Mononuclear cell (primary cell): ENCODE measurements around the gene TMC1. TPM values are rescaled to one million over a fixed set of nuclear protein-coding genes. Genes with fewer than 3 reads are reported as not detected.

Experiments used
- H3K27me3 ChIP-seq: 2 replicates; pipeline ENCODE4 v1.6.0; 2011; ENCODE audit warnings: low read length, control low read depth; ENCODE audit not compliant: insufficient read depth
- H3K4me1 ChIP-seq: 2 replicates; pipeline ENCODE4 v1.5.1; 2011; ENCODE audit warnings: mild to moderate bottlenecking, low read length, control low read depth; ENCODE audit not compliant: insufficient read depth
- H3K4me3 ChIP-seq: 2 replicates; pipeline ENCODE4 v1.5.1; 2011; ENCODE audit warnings: mild to moderate bottlenecking, low read length, moderate library complexity
- H3K9me3 ChIP-seq: 2 replicates; pipeline ENCODE4 v1.5.1; 2011; ENCODE audit warnings: low read depth, mild to moderate bottlenecking, control low read depth, low read length
- total RNA-seq: library from RNA; depleted of rRNA; stranded (reverse); fragments of >200 nt; gene quantifications from one replicate; pipeline ENCODE4 v1.2.3, GENCODE V29; 2012

The TMC1 gene
- total RNA-seq, 1 donor: 0.52 TPM

DNA sequence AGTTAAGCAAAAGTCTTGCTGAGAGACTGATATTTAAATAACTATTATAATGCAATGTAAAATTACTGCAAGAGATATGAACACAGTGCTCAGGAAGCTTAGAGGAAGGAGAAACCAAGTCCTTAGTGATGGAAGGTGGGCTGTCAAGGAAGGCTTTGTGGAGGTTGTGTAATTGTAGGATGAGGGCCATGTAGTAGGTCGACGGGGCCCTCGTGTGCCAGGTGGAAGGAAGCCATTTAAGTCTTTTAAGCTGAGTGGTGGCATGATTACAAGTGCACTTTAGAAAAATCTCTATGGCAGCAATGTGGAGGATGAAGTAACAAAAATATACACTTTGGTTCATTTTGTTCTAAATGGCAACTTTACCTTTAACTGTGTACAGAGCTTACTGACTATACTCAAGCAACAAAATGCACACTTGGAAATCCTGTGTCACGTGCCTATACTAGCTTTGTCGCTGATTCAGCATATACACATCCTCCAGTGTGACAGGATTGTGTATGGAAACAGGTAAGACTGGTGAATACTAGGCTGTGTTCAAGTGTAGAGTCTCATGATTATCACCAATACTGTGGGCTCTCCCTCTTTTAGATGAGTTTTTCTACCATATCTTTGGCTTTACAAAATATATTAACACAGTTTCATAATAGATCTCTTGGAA is 78.6 kb downstream of the TMC1 start:
- Histone ChIP-seq H3K4me3 (no peak overlapping the region), H3K27me3 (no peaks in the 10 kb centered on the region)

DNA sequence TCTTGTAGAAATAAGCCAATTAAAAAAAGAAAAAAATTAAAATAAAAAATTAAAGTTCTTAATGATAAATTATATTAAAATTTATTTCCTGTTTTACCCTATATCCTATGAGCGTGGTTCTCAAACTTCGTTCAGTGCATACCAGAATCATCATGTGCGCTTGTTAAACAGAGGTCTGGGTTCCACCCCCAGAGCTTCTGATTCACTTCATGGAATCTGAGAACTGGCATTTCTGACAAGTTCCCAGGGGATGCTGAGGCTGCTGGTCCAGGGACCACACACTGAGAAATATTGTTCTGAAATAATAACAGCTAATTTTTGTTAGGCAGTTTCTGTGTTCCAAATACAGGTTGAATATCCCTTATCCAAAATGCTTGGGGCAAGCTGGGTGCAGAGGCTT is 79.3 kb downstream of the TMC1 start:
- no peaks in the 10 kb centered on the region for H3K27me3 ChIP-seq
- H3K4me1 ChIP-seq: no peaks in the 10 kb centered on the region
- H3K9me3 ChIP-seq: no peaks in the 10 kb centered on the region
- no peak overlapping the region for H3K4me3 ChIP-seq

More for the DNA sequence above, 78.6 kb downstream of the TMC1 start:
- Histone ChIP-seq H3K9me3 (no peaks in the 10 kb centered on the region), H3K4me1 (peaks cover 3% of the 10 kb centered on the region)

DNA sequence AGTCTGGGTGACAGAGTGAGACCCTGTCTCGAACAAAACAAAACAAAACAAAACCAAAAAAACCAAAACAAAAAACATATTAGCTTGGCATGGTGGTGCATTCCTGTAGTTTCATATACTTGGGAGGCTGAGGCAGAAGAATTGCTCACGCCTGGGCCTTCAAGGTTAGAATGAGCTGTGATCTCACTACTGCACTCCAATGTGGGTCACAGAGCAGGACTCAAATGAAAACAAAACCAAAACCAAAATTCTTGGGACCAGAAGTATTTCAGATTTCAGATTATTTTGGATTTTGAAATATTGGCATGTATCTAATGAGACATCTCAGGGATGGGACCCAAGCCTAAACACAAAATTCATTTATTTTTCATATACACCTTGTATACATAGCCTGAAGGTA is 80.2 kb downstream of the TMC1 start:
- Histone ChIP-seq H3K9me3 (no peaks in the 10 kb centered on the region), H3K4me1 (no peaks in the 10 kb centered on the region), H3K27me3 (no peaks in the 10 kb centered on the region), H3K4me3 (no peak overlapping the region)

DNA sequence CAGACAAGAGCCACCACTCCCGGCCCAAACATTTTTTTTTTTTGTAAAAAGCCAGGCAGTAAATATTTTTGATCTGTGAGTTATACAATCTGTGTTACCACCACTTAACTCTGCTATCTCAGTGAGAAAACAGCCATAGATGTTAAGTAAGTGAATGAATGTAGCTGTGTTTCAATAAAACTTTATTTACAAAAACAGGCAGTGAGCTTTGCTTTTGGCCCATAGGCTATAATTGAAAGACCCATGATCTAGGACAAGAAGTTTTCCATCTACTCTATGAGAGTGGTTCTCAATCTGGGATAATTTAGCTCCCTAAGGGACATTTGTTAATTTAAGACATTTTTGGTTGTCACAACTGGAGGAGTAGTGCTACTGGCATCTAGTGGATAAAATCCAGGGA is 91.0 kb downstream of the TMC1 start:
- no peak overlapping the region for H3K4me3 ChIP-seq
- no peaks in the 10 kb centered on the region for H3K4me1 ChIP-seq
- H3K27me3 ChIP-seq: no peaks in the 10 kb centered on the region
- H3K9me3 ChIP-seq: no peaks in the 10 kb centered on the region

DNA sequence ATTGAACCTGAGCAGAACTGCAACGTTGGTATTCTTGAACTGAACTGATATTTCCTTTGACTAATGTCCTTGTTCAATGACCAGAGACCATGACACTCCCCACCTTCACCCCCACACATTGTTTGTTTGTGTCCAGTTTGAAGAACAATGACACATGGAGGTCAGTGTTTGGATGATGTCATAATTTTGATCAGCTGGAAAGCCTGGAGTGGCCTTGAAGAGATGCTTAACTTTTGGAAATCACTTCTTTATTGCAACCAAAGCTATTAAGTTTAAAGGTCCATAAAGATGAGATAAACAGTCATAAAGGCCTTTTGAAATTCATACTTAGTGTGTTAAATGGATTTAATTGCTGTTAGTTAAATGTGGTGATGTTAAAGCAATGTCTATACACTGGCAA is 92.7 kb downstream of the TMC1 start:
- no peaks in the 10 kb centered on the region for H3K4me1 ChIP-seq
- H3K4me3 ChIP-seq: no peak overlapping the region
- H3K27me3 ChIP-seq: no peaks in the 10 kb centered on the region
- no peaks in the 10 kb centered on the region for H3K9me3 ChIP-seq

DNA sequence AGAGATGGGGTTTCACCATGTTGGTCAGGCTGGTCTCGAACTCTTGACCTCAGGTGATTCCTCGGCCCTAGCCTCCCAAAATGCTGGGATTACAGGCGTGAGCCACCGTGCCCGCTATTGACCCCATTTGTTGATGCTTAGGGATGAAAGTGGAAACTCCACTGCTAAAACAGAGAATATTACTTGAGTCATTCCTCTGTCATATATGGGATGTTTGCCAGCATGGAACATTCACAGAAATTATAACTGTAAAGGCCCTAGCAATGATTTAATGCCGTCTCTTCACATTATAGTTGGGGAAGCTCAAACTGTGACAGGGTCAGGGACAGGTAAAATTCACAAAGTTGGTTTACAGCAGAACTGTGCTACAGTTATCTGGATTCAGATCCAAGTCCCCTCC is 94.5 kb downstream of the TMC1 start:
- Histone ChIP-seq H3K4me3 (no peak overlapping the region), H3K27me3 (no peaks in the 10 kb centered on the region), H3K4me1 (no peaks in the 10 kb centered on the region), H3K9me3 (no peaks in the 10 kb centered on the region)

DNA sequence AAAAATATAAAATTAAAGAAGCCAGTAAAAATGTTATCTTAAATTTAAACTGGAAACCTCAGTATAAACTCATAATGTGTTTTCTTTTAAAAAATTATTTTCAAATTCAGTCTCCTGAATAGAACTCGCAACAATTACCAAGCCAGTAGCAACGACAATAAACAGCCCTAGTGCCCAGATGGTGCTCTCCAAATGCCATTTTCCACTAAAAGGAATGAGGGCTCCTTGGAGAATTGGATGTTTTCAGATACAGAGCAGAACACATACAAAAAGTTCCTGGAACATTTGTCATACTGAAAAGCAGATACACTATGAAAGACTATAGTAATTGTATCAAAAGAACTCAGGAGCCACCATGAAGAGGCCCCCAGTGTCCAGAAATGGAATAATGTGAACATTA is 97.4 kb downstream of the TMC1 start:
- Histone ChIP-seq H3K9me3 (no peaks in the 10 kb centered on the region), H3K4me1 (no peaks in the 10 kb centered on the region), H3K4me3 (no peak overlapping the region), H3K27me3 (no peaks in the 10 kb centered on the region)

DNA sequence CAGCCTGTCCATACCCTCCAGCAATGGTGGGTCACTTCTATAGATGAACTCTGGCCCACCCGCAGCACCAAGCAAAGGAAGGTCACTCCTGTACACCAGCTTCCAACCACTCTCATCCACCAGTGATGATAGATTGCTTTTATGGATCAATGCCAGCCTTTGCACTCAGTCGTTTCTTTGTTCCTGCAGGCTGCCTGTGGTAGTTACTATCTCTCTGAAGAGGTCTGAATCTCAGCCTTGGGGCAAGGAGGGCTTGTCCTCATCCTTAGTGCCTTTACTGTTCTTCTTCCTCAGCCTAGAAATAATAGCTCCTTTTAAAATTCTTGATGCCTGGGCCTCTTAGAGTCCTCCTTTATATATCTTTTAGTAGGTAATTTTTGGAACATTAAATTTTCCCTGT is 100.8 kb downstream of the TMC1 start:
- no peaks in the 10 kb centered on the region for H3K9me3 ChIP-seq
- no peak overlapping the region for H3K4me3 ChIP-seq
- no peaks in the 10 kb centered on the region for H3K4me1 ChIP-seq
- no peaks in the 10 kb centered on the region for H3K27me3 ChIP-seq

DNA sequence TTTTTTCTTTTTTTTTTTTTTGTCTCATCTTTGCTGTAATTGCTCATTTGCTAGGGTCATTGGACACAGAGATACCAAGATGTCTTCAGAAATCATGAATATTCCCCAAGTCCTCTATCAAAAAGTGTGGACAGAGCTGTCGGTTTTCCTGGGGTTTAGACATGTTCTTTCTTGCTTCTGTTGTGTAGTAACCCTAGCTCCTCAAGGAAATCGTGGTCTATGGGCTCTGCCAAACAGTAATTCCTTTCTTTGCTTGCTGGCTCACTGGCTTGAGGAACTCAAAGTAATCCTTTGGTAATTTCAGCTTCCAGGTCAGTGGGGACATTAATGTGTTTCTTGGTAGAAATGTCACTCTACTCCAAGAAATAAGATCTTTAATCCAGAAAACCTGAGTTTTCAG is 101.7 kb downstream of the TMC1 start:
- H3K9me3 ChIP-seq: no peaks in the 10 kb centered on the region

DNA sequence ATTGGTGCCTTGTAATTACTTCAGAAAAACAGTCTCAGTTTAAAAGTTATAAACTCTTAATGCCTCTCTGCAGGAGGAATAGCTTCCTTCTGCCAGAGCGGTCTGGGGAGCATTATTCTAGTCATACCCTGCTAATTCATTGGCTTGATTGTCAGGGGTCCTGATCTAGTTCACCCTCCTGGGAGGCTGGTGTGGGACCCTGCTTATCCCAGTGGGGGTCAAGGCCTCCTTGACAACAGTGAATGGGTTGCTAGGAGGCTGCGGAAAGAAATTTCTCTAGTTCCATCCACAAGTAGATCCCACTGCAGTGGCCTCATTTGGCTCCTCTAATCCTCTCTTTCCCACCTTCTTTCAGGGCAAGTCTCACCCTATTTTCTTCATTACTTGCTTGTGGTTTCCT is 105.7 kb downstream of the TMC1 start:
- no peaks in the 10 kb centered on the region for H3K4me1 ChIP-seq
- no peaks in the 10 kb centered on the region for H3K9me3 ChIP-seq
- H3K27me3 ChIP-seq: no peaks in the 10 kb centered on the region
- H3K4me3 ChIP-seq: no peak overlapping the region

More for the DNA sequence above, 101.7 kb downstream of the TMC1 start:
- no peak overlapping the region for H3K4me3 ChIP-seq
- H3K27me3 ChIP-seq: no peaks in the 10 kb centered on the region
- H3K4me1 ChIP-seq: no peaks in the 10 kb centered on the region

DNA sequence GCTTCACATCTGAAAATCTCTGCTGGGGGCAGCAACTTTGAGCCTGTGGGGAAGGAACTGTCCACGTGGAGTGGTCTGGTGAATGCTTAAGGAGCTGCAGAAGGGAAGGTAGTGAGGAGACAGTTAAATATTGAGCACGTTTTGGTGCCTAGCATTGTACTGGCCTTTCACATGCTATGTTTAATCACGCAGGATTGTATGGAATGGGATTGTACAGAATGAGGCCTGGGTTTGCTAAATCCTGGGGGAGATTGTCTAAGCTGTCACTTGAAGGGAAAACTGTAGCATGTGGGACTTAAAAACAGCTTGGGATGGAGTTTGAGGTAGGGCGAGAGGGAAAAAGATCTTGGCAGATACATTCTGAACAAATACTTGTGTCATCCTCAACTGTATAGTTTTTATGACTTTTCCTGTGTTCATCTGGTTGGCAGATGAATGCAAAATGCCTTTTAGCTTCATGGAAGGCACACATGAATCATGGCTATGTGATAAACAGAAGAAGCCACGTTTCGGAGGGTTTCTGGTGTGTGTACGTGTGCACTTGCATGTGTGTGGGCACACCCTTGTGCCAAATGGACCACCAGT is 106.6 kb downstream of the TMC1 start:
- H3K4me3 ChIP-seq: no peak overlapping the region
- no peaks in the 10 kb centered on the region for H3K4me1 ChIP-seq
- no peaks in the 10 kb centered on the region for H3K9me3 ChIP-seq
- H3K27me3 ChIP-seq: no peaks in the 10 kb centered on the region

DNA sequence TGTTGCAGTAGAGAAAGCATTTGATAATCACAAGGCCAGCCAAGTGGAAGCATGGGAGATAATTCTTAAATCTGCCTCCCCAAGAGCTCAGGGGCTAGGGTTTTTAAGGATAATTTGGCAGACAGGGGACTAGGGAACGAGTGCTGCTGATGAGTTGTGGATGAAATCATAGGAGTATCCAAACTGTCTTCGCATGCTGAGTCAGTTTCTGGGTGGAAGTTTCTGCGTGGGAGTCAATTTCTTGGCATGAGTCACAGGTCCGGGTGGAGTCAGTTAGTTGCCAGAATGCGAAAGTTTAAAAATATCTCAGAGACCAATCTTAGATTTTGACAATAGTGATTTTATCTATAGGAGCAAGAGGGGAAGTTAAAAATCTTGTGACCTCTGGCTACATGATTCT is 112.6 kb downstream of the TMC1 start:
- Histone ChIP-seq H3K9me3 (no peaks in the 10 kb centered on the region), H3K4me3 (no peak overlapping the region), H3K27me3 (no peaks in the 10 kb centered on the region), H3K4me1 (no peaks in the 10 kb centered on the region)

DNA sequence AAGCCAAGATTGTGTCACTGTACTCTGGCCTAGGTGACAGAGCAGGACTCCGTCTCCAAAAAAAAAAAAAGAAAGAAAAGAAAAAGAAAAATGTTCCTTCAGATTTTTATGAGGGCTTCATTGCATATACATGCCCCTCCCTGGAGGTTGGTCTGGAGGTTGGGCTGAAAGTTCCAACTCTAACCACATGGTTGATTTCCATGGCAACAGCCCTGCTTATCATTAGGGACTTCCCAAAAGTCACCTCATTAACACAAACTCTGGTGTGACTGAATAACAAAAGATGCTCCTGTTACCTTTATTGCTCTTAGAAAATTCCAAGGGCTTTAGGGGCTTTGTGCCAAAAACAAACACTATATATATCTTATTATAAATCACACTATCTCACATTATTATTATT is 113.8 kb downstream of the TMC1 start:
- H3K27me3 ChIP-seq: no peaks in the 10 kb centered on the region
- H3K4me1 ChIP-seq: no peaks in the 10 kb centered on the region
- no peaks in the 10 kb centered on the region for H3K9me3 ChIP-seq
- H3K4me3 ChIP-seq: no peak overlapping the region

DNA sequence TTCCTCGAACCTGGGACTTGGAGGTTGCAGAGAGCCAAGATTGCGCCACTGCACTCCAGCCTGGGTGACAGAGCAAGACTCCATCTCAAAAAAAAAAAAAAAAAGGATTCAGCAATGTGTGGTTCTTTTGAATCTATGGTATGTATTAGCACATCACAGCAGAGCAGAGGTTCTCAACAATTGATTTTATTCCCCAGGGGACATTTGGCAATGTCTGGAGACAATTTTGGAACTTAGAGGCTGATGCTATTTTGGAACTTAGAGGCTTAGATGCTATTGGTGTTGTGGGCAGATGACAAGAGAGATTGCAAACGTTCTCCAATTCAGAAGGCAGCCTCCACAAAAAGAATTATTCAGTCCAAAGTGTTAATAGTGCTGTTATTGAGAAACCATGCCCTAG is 115.2 kb downstream of the TMC1 start:
- Histone ChIP-seq H3K27me3 (no peaks in the 10 kb centered on the region), H3K9me3 (no peaks in the 10 kb centered on the region), H3K4me3 (no peak overlapping the region), H3K4me1 (no peaks in the 10 kb centered on the region)

DNA sequence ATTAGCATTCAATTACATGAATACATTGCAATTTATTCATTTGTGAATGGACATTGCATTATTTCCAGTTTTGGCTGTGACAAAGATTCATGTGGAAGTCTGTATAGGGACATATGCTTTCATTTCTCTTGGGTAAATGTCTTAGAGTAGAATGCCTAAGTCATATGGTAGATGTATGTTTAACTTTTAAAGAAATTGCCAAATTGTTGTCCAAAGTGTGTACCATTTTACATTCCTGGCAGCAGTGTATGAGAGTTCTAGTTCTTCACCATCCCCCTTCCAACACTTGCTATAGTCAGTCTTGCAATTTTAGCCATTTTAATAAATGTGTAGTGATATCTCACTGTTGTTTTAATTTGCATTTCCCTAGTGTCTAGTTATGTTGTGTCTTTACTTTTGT is 122.2 kb downstream of the TMC1 start:
- Histone ChIP-seq H3K4me3 (no peak overlapping the region), H3K27me3 (no peaks in the 10 kb centered on the region), H3K4me1 (peaks cover 7% of the 10 kb centered on the region), H3K9me3 (no peaks in the 10 kb centered on the region)

DNA sequence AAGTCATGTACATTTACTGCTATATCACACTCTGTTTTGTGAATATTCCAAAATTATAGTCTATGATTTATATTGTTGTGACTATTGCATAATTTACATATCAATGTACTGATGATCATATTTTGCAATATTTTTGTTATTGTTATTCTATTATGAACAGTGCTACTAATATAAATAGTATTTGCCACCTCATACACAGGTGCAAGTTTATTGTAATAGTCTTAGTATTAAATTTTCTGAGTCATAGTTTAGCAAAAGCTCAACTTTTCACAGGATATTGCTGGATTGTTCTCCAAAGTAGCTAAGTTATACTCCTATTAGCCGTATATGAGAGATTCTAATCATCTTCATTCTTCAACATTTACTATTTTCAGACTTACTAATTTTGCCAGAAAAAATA is 124.7 kb downstream of the TMC1 start:
- Histone ChIP-seq H3K4me1 (peaks cover 12% of the 10 kb centered on the region), H3K27me3 (no peaks in the 10 kb centered on the region), H3K4me3 (no peak overlapping the region), H3K9me3 (no peaks in the 10 kb centered on the region)
